Esophagus squamous epithelium (tissue), 4 donors: Measurements from ENCODE around the gene SMPDL3A.

Experiments
- POLR2A ChIP-seq, 4 donors: fragments of 450-650 bp; IDR thresholded peaks; one replicate each; pipeline ENCODE4 v1.6.1; 2017; ENCODE audit warnings: antibody characterized with exemption in 4 of 4, mild to moderate bottlenecking in 4 of 4, moderate library complexity in 3 of 4
- TF ChIP-seq, protein P1 (sequence below), 6 experiments: fragments of 450-650 bp in 4 of 6; fragments of 200-600 bp in 2 of 6; sonication (generic) in 2 of 6; IDR thresholded peaks; one replicate each; pipeline ENCODE4 v1.5.1; 2016 to 2019; ENCODE audit warnings: antibody characterized with exemption in 6 of 6, mild to moderate bottlenecking in 4 of 6, moderate library complexity in 4 of 6

DNA sequence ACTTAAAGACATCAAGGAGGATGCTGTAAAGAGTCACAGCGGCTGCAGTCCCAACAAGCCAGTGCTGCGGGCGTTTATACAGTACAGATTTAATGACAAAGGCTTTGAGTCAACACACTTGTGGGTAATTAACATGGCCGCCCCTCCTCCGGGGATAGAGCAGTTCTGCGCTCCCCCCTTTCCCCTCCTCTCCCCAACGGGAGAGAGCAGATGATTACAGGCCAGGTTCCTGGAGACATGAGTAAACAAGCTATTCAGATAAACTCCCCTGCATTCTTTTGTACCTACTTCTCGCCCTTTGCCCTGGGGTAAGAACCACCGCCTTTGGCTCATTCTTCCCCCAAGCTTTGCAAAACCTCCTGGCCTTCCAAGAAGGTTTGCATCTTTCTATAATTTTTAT lies 33.2 kb upstream of the SMPDL3A start:
- TF ChIP-seq POLR2A (IDR thresholded peaks at IDR 0.05) = no peak
- TF ChIP-seq, protein P1, sequence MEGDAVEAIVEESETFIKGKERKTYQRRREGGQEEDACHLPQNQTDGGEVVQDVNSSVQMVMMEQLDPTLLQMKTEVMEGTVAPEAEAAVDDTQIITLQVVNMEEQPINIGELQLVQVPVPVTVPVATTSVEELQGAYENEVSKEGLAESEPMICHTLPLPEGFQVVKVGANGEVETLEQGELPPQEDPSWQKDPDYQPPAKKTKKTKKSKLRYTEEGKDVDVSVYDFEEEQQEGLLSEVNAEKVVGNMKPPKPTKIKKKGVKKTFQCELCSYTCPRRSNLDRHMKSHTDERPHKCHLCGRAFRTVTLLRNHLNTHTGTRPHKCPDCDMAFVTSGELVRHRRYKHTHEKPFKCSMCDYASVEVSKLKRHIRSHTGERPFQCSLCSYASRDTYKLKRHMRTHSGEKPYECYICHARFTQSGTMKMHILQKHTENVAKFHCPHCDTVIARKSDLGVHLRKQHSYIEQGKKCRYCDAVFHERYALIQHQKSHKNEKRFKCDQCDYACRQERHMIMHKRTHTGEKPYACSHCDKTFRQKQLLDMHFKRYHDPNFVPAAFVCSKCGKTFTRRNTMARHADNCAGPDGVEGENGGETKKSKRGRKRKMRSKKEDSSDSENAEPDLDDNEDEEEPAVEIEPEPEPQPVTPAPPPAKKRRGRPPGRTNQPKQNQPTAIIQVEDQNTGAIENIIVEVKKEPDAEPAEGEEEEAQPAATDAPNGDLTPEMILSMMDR (IDR thresholded peaks at IDR 0.05) = no peak
